GM10266 (cell line): ENCODE measurements around the gene PDGFD.

ENCODE experiments used
- DNase-seq: peaks from one replicate; pipeline ENCODE4 v3.0.0; 2012; ENCODE audit errors: extremely low spot score
- TF ChIP-seq, protein P1 (sequence below): IDR thresholded peaks from 2 replicates; pipeline ENCODE4 v1.5.1; 2012; ENCODE audit warnings: mild to moderate bottlenecking, low read depth; ENCODE audit not compliant: control insufficient read depth, insufficient read depth; ENCODE audit errors: missing control alignments

The PDGFD gene

DNA sequence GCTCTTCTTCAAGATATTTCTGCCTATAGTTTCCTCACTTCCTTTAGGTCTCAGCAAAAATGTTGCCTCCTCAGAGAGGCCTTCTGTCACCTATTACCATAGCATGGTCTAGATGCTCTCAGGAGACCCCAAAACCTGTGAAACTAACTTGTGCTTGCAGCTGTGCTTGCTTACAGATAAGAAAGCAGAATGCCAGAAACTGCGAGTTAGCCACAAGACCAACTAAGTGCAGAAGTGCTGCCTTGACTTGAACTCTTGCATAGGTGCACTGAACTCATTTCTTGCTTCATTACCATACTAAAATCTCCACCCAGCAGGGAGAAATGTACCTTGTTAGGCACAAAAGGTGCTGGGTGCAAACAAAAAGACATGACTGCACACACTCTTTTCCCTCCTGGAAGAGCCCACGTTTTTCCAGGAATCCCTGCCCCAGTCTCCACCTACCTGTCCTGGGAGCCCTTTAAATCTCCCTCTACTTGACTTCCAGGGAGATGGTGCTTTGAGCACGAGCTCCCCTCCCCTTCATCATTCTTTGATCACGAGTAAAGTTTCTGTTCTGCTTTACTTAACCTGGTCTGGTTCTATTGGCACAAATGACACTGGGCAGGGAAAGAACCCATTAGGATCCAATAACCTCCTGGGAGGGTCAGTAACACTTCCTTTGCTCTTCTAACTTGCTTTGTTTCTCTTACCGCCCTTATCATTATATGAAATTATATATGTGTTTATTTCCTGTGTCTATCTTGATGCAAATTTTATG, 265.2 kb downstream of the PDGFD start:
- TF ChIP-seq, protein P1, sequence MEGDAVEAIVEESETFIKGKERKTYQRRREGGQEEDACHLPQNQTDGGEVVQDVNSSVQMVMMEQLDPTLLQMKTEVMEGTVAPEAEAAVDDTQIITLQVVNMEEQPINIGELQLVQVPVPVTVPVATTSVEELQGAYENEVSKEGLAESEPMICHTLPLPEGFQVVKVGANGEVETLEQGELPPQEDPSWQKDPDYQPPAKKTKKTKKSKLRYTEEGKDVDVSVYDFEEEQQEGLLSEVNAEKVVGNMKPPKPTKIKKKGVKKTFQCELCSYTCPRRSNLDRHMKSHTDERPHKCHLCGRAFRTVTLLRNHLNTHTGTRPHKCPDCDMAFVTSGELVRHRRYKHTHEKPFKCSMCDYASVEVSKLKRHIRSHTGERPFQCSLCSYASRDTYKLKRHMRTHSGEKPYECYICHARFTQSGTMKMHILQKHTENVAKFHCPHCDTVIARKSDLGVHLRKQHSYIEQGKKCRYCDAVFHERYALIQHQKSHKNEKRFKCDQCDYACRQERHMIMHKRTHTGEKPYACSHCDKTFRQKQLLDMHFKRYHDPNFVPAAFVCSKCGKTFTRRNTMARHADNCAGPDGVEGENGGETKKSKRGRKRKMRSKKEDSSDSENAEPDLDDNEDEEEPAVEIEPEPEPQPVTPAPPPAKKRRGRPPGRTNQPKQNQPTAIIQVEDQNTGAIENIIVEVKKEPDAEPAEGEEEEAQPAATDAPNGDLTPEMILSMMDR, result no peak
- DNase-seq, result no peak

DNA sequence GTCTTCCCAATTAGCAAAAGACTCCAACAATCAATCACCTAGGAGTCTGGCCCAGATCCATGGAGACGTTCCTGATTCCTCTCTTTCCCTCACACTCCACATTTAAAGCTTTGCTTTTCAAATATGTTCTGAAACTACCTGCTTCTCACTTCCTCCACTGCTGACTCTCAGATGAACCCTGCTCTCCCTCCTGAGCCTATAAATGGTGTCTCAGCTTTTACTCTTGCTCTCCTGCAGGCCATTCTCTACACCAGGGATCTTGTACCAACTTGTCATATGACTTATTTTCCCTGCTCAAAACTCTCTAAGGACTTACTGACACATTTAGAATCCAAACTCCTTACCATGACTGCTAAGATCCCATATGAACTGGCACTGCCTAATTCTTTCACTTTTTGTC, 265.9 kb downstream of the PDGFD start:
- no peak for DNase-seq

DNA sequence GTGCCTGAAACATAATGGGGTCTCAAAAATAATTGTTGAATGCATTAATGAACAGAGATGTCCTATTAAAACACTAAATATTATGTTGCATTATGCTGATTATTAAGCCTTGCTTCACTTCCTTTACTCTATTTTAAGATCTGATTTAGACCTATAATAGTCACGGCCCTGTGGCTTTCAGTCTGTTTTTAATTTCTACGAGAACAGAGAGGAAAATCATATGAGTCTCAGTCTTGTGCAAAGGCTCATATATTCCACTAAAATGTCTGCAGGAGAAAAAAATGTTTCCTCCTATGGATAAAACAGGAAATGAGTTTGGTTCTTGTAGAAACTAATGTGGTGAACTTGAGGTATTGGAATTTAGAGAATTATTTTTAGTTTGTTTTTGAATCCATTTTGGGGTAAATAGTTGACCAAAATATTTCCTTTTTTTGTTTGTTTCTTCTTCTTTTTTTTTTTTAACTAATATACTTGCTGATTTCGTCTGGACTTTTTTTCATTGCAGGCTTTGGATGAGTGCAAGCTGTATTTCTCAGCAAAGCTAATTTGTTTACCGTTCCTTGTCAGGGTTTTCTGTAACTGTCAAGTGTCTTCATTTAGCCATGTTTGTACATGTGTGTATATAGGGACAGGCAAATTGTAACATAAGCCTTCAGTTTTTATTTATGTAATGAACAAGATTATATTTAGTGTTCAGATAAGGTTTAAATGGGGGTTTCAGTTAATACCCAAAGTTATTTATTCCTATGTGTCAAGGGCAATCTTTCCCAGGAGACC, 266.6 kb downstream of the PDGFD start:
- no peak for DNase-seq
- TF ChIP-seq, protein P1, result no peak

More for the DNA sequence above, 265.9 kb downstream of the PDGFD start:
- TF ChIP-seq, protein P1, result no peak

DNA sequence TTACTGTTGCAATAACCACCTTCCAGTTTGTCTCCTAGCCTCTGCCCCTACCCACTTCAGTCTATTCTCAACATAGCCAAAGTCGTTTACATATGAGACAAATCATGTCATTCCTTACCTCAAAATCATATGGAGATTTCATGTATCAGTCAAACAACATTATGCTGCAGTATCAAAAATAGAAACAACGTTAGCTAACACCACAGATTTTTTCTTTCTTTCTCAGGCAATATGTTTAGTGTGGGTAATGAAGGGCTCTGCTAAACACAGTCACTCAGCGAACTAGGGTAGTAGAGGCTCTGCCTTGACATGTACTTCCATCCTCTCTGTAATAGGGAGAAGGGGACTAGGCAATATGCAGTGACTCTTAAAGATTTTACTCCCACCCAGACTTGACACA, 268.8 kb downstream of the PDGFD start:
- TF ChIP-seq, protein P1, result no peak
- no peak for DNase-seq

DNA sequence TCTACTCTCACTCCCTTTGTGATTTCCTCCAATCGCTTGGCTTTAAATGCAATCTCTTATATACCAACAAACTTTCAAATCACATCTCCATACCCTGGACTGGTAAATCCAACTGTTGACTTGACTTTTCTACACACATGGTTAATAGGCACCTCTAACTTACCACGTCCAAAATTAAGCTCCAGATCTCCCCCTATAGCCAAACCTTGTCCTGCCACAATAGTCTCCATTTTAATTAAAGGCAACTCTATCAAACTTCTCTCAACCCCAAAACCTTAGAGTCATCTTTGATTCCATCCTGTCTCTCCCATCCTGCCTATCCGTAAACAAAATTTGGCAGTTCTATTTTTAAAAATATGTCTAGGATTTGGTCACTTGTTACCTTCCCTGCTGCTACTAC, 269.3 kb downstream of the PDGFD start:
- TF ChIP-seq, protein P1, result no peak
- no peak for DNase-seq

DNA sequence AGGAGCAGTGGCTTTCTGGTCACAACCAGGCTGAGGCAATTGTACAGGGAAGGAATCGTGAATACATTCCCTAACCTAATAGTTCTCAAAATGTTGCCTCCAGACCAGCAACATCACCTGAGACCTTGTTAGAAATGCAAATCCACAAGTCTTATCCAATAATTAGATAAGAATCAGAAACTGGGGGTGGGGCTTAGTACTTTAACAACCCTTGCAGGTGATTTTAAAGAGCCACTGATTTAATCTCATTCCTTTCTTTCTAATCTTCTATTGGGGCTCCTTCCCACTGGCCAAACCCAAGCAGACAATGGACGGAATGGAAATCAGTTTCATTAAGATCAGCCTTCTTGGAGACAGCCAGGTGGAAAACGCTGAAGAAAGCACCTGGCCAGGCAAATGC, 269.9 kb downstream of the PDGFD start:
- TF ChIP-seq, protein P1, result no peak
- no peak for DNase-seq

DNA sequence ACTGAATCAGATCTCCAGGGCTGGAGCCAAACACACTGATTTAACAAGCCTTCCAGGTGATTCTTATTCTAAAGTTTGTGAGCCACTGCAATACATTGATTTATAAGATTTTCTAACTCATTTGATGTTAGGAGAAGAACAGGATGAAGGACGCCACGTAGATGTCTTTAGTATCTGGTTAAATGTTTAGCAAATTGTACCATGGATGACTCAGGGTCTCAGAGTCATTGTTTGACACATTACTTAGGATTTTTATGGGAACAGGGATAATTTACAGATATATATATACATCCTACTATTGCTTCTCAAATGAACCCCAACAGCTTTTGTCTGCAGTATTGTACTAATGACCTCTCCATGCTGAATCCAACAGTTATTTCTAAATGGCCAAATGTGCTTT, 270.6 kb downstream of the PDGFD start:
- no peak for DNase-seq
- TF ChIP-seq, protein P1, result no peak
